CD4-positive, CD25-positive, alpha-beta regulatory T cell (primary cell): Measurements from ENCODE around the gene CSMD2. TPM values are rescaled to one million over a fixed set of nuclear protein-coding genes. Genes with fewer than 3 reads are reported as not detected.

Experiments
- ATAC-seq, 2 donors: fragments of 150-1000 bp; cut with Tn5 transposase; one replicate each; pipeline ENCODE4 v1.10.0; 2021; ENCODE audit warnings: low read depth in 2 of 2, moderate number of reproducible peaks in 2 of 2, moderate library complexity in 1 of 2
- DNase-seq, 3 donors: peaks; one replicate each; pipeline versions ENCODE4 v3.0.0 to v3.0.0-alpha.2; 2012 to 2022; ENCODE audit warnings: mixed read lengths in 1 of 3
- H3K27ac ChIP-seq: one replicate; pipeline ENCODE4 v1.7.0; 2013; ENCODE audit warnings: mild to moderate bottlenecking, low read length; ENCODE audit not compliant: insufficient read depth, poor library complexity, severe bottlenecking
- H3K27me3 ChIP-seq: one replicate; pipeline ENCODE4 v1.7.0; 2013; ENCODE audit warnings: low read length; ENCODE audit not compliant: control insufficient read depth, insufficient read depth
- H3K36me3 ChIP-seq: one replicate; pipeline ENCODE4 v1.7.0; 2013; ENCODE audit warnings: mild to moderate bottlenecking, low read length, moderate library complexity; ENCODE audit not compliant: control insufficient read depth, insufficient read depth
- H3K4me1 ChIP-seq: 2 replicates; pipeline ENCODE4 v1.7.0; 2013; ENCODE audit warnings: mild to moderate bottlenecking, low read length; ENCODE audit not compliant: insufficient read depth, control insufficient read depth, poor library complexity, severe bottlenecking
- H3K4me3 ChIP-seq: one replicate; pipeline ENCODE4 v1.7.0; 2013; ENCODE audit warnings: low read depth, mild to moderate bottlenecking, low read length, moderate library complexity
- H3K9me3 ChIP-seq, 2 experiments: 1 replicate in 1 of 2; 2 replicates in 1 of 2; pipeline ENCODE4 v1.7.0; 2013; ENCODE audit warnings: low read length in 2 of 2, mild to moderate bottlenecking in 1 of 2, moderate library complexity in 1 of 2; ENCODE audit not compliant: control insufficient read depth in 2 of 2
- H3K27ac Mint-ChIP-seq, 3 donors: one replicate each; pipeline ENCODE4 v1.8.0; 2020 to 2022; ENCODE audit warnings: mild to moderate bottlenecking in 3 of 3, mixed read lengths in 3 of 3, moderate library complexity in 2 of 3
- H3K27me3 Mint-ChIP-seq: one replicate; pipeline ENCODE4 v1.8.0; 2022; ENCODE audit warnings: mild to moderate bottlenecking, mixed read lengths
- H3K36me3 Mint-ChIP-seq: one replicate; pipeline ENCODE4 v1.8.0; 2020; ENCODE audit warnings: mixed read lengths
- H3K4me1 Mint-ChIP-seq, 4 donors: one replicate each; pipeline ENCODE4 v1.8.0; 2020 to 2022; ENCODE audit warnings: mixed read lengths in 4 of 4, mild to moderate bottlenecking in 1 of 4
- H3K4me3 Mint-ChIP-seq, 4 donors: one replicate each; pipeline ENCODE4 v1.8.0; 2020 to 2022; ENCODE audit warnings: mild to moderate bottlenecking in 4 of 4, mixed read lengths in 4 of 4, moderate library complexity in 3 of 4
- H3K9me3 Mint-ChIP-seq, 7 donors: one replicate each; pipeline ENCODE4 v1.8.0; 2020 to 2022; ENCODE audit warnings: mixed read lengths in 7 of 7, mild to moderate bottlenecking in 3 of 7, moderate library complexity in 2 of 7
- polyA plus RNA-seq, 4 donors: library from polyadenylated mRNA; unstranded; fragments of 300-500 nt; fragmentation: Illumina TruSeq; gene quantifications; one replicate each; pipeline ENCODE4 v1.2.3, GENCODE V29; 2021
- total RNA-seq: library from RNA; stranded (reverse); gene quantifications from one replicate; pipeline ENCODE4 v1.2.3, GENCODE V29; 2022

Gene CSMD2
- total and polyA plus RNA-seq, 5 donors from 2014 or later = not detected

DNA sequence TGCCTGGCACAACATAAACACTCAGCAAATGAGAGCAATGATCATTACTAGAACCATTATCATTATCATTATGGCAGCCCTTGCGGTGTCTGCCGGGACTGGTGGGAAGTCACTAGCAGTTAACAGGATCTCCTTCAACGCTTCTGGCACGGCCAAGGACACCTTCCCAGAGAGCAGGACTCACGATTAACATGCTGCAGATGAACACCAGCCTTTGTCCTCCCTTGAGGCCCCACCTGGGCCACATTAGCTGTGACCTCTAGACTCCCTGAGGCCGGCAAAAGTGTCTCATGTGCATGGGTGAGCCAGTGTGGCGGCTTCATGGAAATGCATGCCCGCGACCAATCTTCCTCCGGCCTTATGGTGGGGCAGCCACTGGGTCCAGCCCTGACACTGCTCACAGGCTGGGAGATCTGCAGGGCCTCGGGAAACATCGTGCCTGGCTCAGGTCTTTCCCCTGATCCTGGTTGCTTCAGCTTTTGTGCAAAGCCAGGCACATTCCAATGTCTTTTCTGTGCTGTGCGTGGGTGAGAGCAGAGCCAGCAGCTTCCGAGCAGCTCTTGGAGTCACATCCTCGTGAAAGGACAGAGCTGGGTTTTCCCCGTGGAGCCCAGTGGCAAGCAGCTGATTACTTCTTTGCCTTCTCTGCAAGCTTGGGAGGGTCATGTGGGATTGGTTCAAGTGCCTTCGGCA, 193.9 kb downstream of the CSMD2 start:
- Mint-ChIP-seq H3K36me3 (no peaks in the 10 kb centered on the region), H3K27ac (no peak overlapping the region), H3K4me3 (no peak overlapping the region), H3K9me3 (peaks cover 0 to 1% (median 0%) of the 10 kb centered on the region in 7 donors), H3K27me3 (no peaks in the 10 kb centered on the region), H3K4me1 (no peaks in the 10 kb centered on the region)
- no peaks in the 10 kb centered on the region for H3K9me3 ChIP-seq
- H3K27ac ChIP-seq = no peak overlapping the region
- H3K4me3 ChIP-seq = no peak overlapping the region
- peaks cover 2% of the 10 kb centered on the region for H3K27me3 ChIP-seq
- ATAC-seq = no peak
- DNase-seq = no peak
- H3K36me3 ChIP-seq = no peaks in the 10 kb centered on the region
- H3K4me1 ChIP-seq = no peaks in the 10 kb centered on the region

DNA sequence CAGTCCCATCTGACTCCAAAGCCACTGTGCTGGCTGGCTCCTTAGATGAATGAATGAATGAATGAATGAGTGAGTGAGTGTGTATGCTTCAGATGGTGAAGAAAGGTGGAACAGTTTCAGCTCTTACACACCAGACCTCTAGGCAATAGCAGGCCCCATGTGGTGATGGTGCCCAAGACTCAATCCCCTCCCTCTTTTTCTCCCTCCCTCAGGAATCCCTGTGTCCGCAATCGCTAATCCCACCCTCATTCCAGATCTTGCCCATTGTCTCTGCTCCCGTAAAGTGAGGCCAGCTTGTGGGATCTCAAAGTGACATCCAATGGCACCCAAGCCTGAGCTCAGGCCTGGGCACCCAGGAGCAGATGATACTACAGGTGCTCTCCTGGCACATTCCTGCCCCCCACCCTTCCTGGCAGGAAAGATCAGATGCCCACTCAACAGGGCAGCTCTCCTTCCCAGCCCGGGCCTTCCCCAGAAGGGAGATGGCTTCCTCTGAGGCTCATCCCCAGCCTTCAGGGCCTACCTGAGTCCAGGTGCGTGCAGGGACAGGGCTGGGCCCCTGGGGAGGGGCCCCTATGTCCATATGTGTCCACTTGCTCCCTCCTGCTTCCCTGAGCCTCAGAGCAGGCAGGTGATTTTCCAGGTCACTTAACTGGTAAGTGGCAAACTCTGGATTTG, 194.7 kb downstream of the CSMD2 start:
- no peak overlapping the region for H3K27ac ChIP-seq
- Mint-ChIP-seq H3K27ac (no peak overlapping the region), H3K4me1 (no peaks in the 10 kb centered on the region), H3K36me3 (no peaks in the 10 kb centered on the region), H3K27me3 (no peaks in the 10 kb centered on the region), H3K9me3 (peaks cover 0 to 1% (median 0%) of the 10 kb centered on the region in 7 donors), H3K4me3 (peak overlapping the region in 1 of 4 donors; percentile 35)
- H3K36me3 ChIP-seq = no peaks in the 10 kb centered on the region
- H3K4me3 ChIP-seq = no peak overlapping the region
- DNase-seq (no peak), ATAC-seq (no peak)
- peaks cover 2% of the 10 kb centered on the region for H3K27me3 ChIP-seq
- H3K4me1 ChIP-seq = no peaks in the 10 kb centered on the region
- H3K9me3 ChIP-seq = no peaks in the 10 kb centered on the region

DNA sequence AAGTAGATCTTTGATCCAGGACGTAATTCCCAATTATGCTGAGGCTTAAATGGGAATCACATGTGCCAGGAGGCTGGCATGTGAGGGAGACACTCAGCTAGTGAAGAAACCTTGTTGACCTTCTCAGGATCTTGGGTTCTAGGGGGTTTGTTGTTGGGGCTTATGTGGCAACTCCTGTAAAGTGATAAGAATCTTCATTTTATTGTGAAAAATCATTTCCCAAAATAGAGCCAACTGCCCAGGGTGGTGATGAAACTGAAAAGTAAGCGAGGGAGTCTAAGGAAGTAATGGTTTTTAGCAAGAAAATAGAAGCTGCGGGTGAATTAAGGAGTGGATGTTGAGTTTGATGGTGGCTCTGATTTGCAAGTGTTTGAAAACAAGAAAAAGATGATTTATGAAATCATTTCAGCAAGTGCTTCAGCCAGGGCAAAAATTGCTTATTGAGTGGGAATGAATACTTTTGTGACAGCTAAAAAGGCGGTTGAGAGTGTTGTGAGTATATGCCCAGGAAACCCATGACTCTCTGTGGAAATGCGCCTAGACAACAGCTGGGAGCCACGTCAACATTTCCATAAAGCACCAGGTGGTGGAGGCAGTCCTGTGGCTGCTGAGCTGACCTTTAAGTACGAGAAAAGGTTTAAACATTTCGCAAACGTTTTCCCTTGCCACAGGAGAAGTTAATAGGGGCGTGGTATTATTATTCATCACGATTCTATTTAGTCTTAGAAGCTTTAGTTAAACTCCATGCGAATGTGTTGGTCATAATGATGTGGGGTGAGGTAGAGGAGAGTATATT, 198.5 kb downstream of the CSMD2 start:
- no peak for DNase-seq
- Mint-ChIP-seq H3K27me3 (no peaks in the 10 kb centered on the region), H3K36me3 (no peaks in the 10 kb centered on the region), H3K4me1 (no peaks in the 10 kb centered on the region), H3K4me3 (no peak overlapping the region), H3K9me3 (peaks cover 0 to 1% (median 0%) of the 10 kb centered on the region in 7 donors), H3K27ac (no peak overlapping the region)
- H3K9me3 ChIP-seq = no peaks in the 10 kb centered on the region
- no peaks in the 10 kb centered on the region for H3K36me3 ChIP-seq
- no peaks in the 10 kb centered on the region for H3K4me1 ChIP-seq
- no peak overlapping the region for H3K4me3 ChIP-seq
- peaks cover 2% of the 10 kb centered on the region for H3K27me3 ChIP-seq
- H3K27ac ChIP-seq = no peak overlapping the region
- ATAC-seq = no peak

- Histone ChIP-seq H3K4me1 (no peaks in the 10 kb centered on the region), H3K4me3 (no peak overlapping the region), H3K27me3 (peaks cover 2% of the 10 kb centered on the region), H3K9me3 (no peaks in the 10 kb centered on the region), H3K27ac (no peak overlapping the region), H3K36me3 (no peaks in the 10 kb centered on the region)
- ATAC-seq = no peak
- no peak overlapping the region for H3K4me3 Mint-ChIP-seq
- no peak overlapping the region for H3K27ac Mint-ChIP-seq
- H3K4me1 Mint-ChIP-seq = no peaks in the 10 kb centered on the region
- no peaks in the 10 kb centered on the region for H3K27me3 Mint-ChIP-seq
- no peaks in the 10 kb centered on the region for H3K36me3 Mint-ChIP-seq
- peaks cover 0 to 1% (median 0%) of the 10 kb centered on the region in 7 donors for H3K9me3 Mint-ChIP-seq
- DNase-seq = no peak
Observed at GRCh38 chr1:33965086-33965485, 199.9 kb downstream of the CSMD2 start.

DNA sequence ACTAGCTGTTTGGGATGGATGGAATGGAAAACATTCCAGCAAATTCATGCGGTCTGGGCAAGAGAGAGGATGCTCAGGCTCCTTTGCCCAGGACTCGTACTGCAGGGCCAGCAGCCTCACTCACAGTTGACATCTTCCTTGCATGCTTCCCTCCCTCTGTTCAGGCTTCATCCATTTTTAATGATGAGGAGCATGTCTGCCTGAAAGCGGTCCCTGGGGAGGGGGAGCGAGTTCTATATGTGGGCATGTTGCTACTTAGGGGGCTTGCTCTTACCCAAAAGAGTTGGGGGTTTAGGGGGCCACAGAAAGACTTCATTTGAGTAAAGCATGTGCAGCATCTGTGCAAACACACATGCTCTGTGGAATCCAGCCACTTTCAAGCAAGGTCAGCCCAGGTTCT, 203.0 kb downstream of the CSMD2 start:
- no peaks in the 10 kb centered on the region for H3K9me3 ChIP-seq
- no peaks in the 10 kb centered on the region for H3K36me3 ChIP-seq
- no peaks in the 10 kb centered on the region for H3K36me3 Mint-ChIP-seq
- peaks cover 0 to 1% (median 0%) of the 10 kb centered on the region in 7 donors for H3K9me3 Mint-ChIP-seq
- H3K4me3 Mint-ChIP-seq = no peak overlapping the region
- DNase-seq (no peak), ATAC-seq (no peak)
- H3K27ac Mint-ChIP-seq = no peak overlapping the region
- no peak overlapping the region for H3K4me3 ChIP-seq
- no peaks in the 10 kb centered on the region for H3K27me3 Mint-ChIP-seq
- no peaks in the 10 kb centered on the region for H3K4me1 Mint-ChIP-seq
- no peaks in the 10 kb centered on the region for H3K4me1 ChIP-seq
- H3K27ac ChIP-seq = no peak overlapping the region
- no peaks in the 10 kb centered on the region for H3K27me3 ChIP-seq

- Histone ChIP-seq H3K36me3 (no peaks in the 10 kb centered on the region), H3K27me3 (no peaks in the 10 kb centered on the region), H3K4me1 (no peaks in the 10 kb centered on the region), H3K27ac (no peak overlapping the region), H3K4me3 (no peak overlapping the region), H3K9me3 (no peaks in the 10 kb centered on the region)
- H3K27ac Mint-ChIP-seq = no peak overlapping the region
- DNase-seq = no peak
- H3K4me3 Mint-ChIP-seq = no peak overlapping the region
- no peaks in the 10 kb centered on the region for H3K4me1 Mint-ChIP-seq
- H3K9me3 Mint-ChIP-seq = no peaks in the 10 kb centered on the region
- H3K27me3 Mint-ChIP-seq = no peaks in the 10 kb centered on the region
- H3K36me3 Mint-ChIP-seq = no peaks in the 10 kb centered on the region
- no peak for ATAC-seq
Observed at GRCh38 chr1:33960188-33960895, 204.7 kb downstream of the CSMD2 start.

GRCh38 chr1:33957854-33958253, 207.2 kb downstream of the CSMD2 start:
- ATAC-seq = no peak
- no peak for DNase-seq
- Histone ChIP-seq H3K4me1 (no peaks in the 10 kb centered on the region), H3K36me3 (no peaks in the 10 kb centered on the region), H3K9me3 (no peaks in the 10 kb centered on the region), H3K27me3 (no peaks in the 10 kb centered on the region), H3K4me3 (no peak overlapping the region), H3K27ac (no peak overlapping the region)
- Mint-ChIP-seq H3K27ac (no peak overlapping the region), H3K4me1 (no peaks in the 10 kb centered on the region), H3K36me3 (no peaks in the 10 kb centered on the region), H3K9me3 (peaks cover 0 to 3% (median 0%) of the 10 kb centered on the region in 7 donors), H3K27me3 (no peaks in the 10 kb centered on the region), H3K4me3 (no peak overlapping the region)
